D721Med (cell line): ENCODE measurements around the gene UMODL1.

Source experiments
- DNase-seq: peaks from one replicate; pipeline ENCODE4 v3.0.0; 2011; ENCODE audit warnings: low spot score; ENCODE audit not compliant: insufficient read length
- FAIRE-seq: peaks from 2 replicates; lab custom pipeline; 2011; peaks lifted over from hg19 to GRCh38; lab: Jason Lieb, UNC
- CTCF ChIP-seq: IDR thresholded peaks from 2 replicates; pipeline ENCODE4 v1.5.1; 2012; ENCODE audit warnings: mild to moderate bottlenecking, control low read depth; ENCODE audit not compliant: insufficient read depth; ENCODE audit errors: missing control alignments

The UMODL1 gene

GRCh38 chr21:42142627-42143026, 71.5 kb downstream of the UMODL1 start:
- FAIRE-seq, result no peak
- DNase-seq, result no peak
- no peak for TF ChIP-seq CTCF

- no peak for FAIRE-seq
- TF ChIP-seq CTCF, result no peak
- DNase-seq, result no peak
Measured at GRCh38 chr21:42143111-42143510, 72.0 kb downstream of the UMODL1 start.

GRCh38 chr21:42144221-42144620, 73.1 kb downstream of the UMODL1 start:
- TF ChIP-seq CTCF, result no peak
- FAIRE-seq (no peak), DNase-seq (no peak)

- peak; percentile 94 for FAIRE-seq
- DNase-seq, result peak; percentile 84
- TF ChIP-seq CTCF, result no peak
Measured at GRCh38 chr21:42144679-42145568, 73.8 kb downstream of the UMODL1 start.

- FAIRE-seq, result peak; percentile 46
- TF ChIP-seq CTCF, result peak; percentile 83
- peak; percentile 86 for DNase-seq
Measured at GRCh38 chr21:42145569-42146272, 74.6 kb downstream of the UMODL1 start.

- no peak for TF ChIP-seq CTCF
- DNase-seq (no peak), FAIRE-seq (no peak)
Measured at GRCh38 chr21:42146273-42146805, 75.2 kb downstream of the UMODL1 start.

- no peak for DNase-seq
- no peak for FAIRE-seq
- no peak for TF ChIP-seq CTCF
Measured at GRCh38 chr21:42146821-42147220, 75.7 kb downstream of the UMODL1 start.
